Vagina (tissue), 2 donors: Measurements from ENCODE around the gene LRMDA. TPM values are rescaled to one million over a fixed set of nuclear protein-coding genes. Genes with fewer than 3 reads are reported as not detected.

Experiments
- DNase-seq, 2 donors: peaks; one replicate each; pipeline ENCODE4 v3.0.0-alpha.2; 2017; ENCODE audit errors: extremely low spot score in 2 of 2
- H3K27ac ChIP-seq: fragments of 200-600 bp; sonication (generic); one replicate; pipeline ENCODE4 v1.5.1; 2019
- H3K27me3 ChIP-seq: fragments of 200-600 bp; sonication (generic); one replicate; pipeline ENCODE4 v1.5.1; 2019
- H3K36me3 ChIP-seq, 2 donors: fragments of 200-600 bp; sonication (generic); one replicate each; pipeline ENCODE4 v1.5.1; 2017 to 2019
- H3K4me1 ChIP-seq: fragments of 200-600 bp; sonication (generic); one replicate; pipeline ENCODE4 v1.5.1; 2019
- H3K4me3 ChIP-seq, 2 donors: fragments of 200-600 bp; sonication (generic); 1 replicate in 1 of 2; 2 replicates in 1 of 2; pipeline ENCODE4 v1.5.1; 2016 to 2019
- H3K9me3 ChIP-seq: fragments of 200-600 bp; sonication (generic); one replicate; pipeline ENCODE4 v1.5.1; 2019
- POLR2A ChIP-seq, 2 donors: fragments of 450-650 bp; IDR thresholded peaks; one replicate each; pipeline ENCODE4 v1.6.1; 2017; ENCODE audit warnings: antibody characterized with exemption in 2 of 2, mild to moderate bottlenecking in 2 of 2, moderate library complexity in 2 of 2
- POLR2AphosphoS5 ChIP-seq, 2 donors: sonication (generic); formaldehyde crosslinking; IDR thresholded peaks; one replicate each; pipeline ENCODE4 v1.9.0; 2017; ENCODE audit warnings: antibody characterized with exemption in 2 of 2, mild to moderate bottlenecking in 2 of 2, low read depth in 1 of 2; ENCODE audit not compliant: insufficient read depth in 1 of 2
- intact Hi-C: fragments of 100-400 bp; cut with DNase I; formaldehyde crosslinking; loops from one replicate; pipeline ENCODE4 v1.15.1; 2023
- total RNA-seq: library from RNA; depleted of rRNA; stranded (reverse); fragments of >200 nt; gene quantifications from one replicate; pipeline ENCODE4 v1.2.3, GENCODE V29; 2016
- TF ChIP-seq, protein P1 (sequence below), 3 experiments: fragments of 450-650 bp in 2 of 3; fragments of 200-600 bp in 1 of 3; sonication (generic) in 1 of 3; IDR thresholded peaks; one replicate each; pipeline ENCODE4 v1.5.1; 2017 to 2019; ENCODE audit warnings: antibody characterized with exemption in 3 of 3, mild to moderate bottlenecking in 2 of 3, moderate library complexity in 2 of 3

Gene LRMDA
- total RNA-seq, 1 donor from 2014 or later, result 22.6 TPM

DNA sequence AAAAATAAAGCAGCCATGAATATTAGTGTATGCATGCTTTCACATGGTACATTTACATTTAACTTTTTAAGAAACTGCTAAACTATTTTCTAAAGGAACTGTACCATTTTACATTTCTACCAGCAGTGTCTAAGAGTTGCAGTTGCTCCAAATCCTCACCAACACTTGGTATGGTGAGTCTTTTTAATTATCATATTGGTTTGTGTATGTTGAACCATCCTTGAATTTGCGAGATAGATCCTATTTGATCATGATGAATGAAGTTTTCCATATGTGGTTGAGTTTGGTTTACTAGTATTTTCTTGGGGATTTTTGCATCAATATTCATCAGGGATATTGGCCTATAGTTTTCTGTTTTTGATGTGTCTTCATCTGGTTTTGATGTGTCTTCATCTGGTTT is 1057.2 kb downstream of the LRMDA start:
- H3K4me1 ChIP-seq, result no peaks in the 10 kb centered on the region
- H3K9me3 ChIP-seq, result peaks cover 5% of the 10 kb centered on the region
- intact Hi-C loops, result no loop called here
- no peak for TF ChIP-seq POLR2A (IDR thresholded peaks at IDR 0.05)
- TF ChIP-seq, protein P1, sequence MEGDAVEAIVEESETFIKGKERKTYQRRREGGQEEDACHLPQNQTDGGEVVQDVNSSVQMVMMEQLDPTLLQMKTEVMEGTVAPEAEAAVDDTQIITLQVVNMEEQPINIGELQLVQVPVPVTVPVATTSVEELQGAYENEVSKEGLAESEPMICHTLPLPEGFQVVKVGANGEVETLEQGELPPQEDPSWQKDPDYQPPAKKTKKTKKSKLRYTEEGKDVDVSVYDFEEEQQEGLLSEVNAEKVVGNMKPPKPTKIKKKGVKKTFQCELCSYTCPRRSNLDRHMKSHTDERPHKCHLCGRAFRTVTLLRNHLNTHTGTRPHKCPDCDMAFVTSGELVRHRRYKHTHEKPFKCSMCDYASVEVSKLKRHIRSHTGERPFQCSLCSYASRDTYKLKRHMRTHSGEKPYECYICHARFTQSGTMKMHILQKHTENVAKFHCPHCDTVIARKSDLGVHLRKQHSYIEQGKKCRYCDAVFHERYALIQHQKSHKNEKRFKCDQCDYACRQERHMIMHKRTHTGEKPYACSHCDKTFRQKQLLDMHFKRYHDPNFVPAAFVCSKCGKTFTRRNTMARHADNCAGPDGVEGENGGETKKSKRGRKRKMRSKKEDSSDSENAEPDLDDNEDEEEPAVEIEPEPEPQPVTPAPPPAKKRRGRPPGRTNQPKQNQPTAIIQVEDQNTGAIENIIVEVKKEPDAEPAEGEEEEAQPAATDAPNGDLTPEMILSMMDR (IDR thresholded peaks at IDR 0.05), result no peak
- no peak for TF ChIP-seq POLR2AphosphoS5 (IDR thresholded peaks at IDR 0.05; ENCODE audit: insufficient read depth in 1 of 2, low read depth in 1 of 2)
- H3K27me3 ChIP-seq, result no peaks in the 10 kb centered on the region
- H3K27ac ChIP-seq, result no peak overlapping the region
- H3K4me3 ChIP-seq, result no peak overlapping the region
- DNase-seq, result no peak
- H3K36me3 ChIP-seq, result no peaks in the 10 kb centered on the region

DNA sequence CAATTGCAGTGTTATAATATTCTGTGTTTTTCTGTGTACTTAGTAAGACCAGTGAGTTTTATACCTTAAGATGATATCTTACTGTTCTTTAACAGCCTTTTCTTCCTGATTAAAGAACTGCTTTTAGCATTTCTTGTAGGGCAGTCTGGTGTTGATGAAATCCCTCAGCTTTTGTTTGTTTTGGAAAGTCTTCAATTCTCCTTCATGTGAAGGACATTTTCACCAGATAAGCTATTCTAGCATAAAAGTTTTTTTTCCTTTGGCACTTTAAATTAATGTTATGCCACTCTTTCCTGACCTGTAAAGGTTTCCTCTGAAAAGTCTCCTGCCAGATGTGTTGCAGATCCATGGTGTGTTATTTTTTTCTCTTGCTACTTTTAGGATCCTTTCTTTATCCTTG is 1059.8 kb downstream of the LRMDA start:
- Histone ChIP-seq H3K27ac (no peak overlapping the region), H3K27me3 (no peaks in the 10 kb centered on the region), H3K36me3 (no peaks in the 10 kb centered on the region), H3K4me1 (no peaks in the 10 kb centered on the region), H3K4me3 (no peak overlapping the region), H3K9me3 (peaks cover 5% of the 10 kb centered on the region)
- TF ChIP-seq, protein P1 (IDR thresholded peaks at IDR 0.05), result no peak
- TF ChIP-seq POLR2AphosphoS5 (IDR thresholded peaks at IDR 0.05; ENCODE audit: insufficient read depth in 1 of 2, low read depth in 1 of 2) (no peak), POLR2A (IDR thresholded peaks at IDR 0.05) (no peak)
- intact Hi-C loops, result no loop called here
- no peak for DNase-seq

DNA sequence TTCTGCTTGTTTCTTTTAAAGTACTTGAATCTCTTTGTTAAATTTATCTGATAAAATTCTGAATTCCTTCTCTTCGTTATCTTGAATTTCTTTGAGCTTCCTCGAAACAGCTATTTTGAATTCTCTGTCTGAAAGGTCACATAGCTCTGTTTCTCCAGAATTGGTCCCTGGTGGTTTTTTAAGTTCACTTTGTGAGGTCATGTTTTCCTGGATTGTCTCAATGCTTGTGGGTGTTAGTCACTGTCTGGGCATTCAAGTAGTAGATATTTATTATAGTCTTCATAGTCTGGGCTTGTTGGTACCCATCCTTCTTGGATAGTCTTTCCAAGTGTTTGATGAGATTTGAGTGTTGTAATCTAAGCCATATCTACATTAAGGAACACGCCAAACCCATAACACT is 1060.6 kb downstream of the LRMDA start:
- no peak for TF ChIP-seq POLR2AphosphoS5 (IDR thresholded peaks at IDR 0.05; ENCODE audit: insufficient read depth in 1 of 2, low read depth in 1 of 2)
- TF ChIP-seq, protein P1 (IDR thresholded peaks at IDR 0.05), result no peak
- TF ChIP-seq POLR2A (IDR thresholded peaks at IDR 0.05), result no peak
- intact Hi-C loops, result no loop called here

DNA sequence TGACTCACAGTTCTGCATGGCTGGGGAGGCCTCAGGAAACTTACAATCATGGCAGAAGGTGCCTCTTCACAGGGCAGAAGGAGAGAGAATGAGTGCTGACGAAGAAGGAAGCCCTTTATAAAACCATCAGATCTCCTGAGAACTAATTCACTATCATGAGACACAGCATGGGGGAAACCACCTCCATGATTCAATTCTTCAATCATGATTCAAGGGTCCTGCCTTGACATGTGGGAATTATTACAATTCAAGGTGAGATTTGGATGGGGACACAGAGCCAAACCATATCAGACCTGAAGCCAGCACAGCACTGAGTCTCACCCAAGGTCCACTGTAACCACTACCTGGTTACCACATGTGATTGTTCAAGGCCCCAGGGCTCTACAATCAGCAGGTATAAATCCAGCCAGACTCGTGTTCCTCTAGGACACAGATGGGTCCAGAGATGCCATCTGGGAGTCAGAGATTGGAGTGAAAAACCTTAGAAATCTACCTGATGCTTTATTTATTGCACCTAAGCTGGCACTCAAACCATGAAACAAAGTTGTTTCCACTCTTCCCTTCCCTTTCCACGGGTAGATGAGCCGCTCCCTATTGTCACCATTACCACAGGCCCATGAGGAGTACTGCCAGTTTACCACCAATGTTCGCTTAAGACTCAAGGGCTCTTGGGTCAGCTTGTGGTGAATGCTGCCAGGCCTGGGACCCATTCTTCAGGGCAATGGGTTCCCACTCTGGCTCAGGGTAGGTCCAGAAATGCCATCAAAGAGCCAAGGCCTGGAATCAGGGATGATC is 1061.5 kb downstream of the LRMDA start:
- H3K4me1 ChIP-seq, result no peaks in the 10 kb centered on the region
- H3K27ac ChIP-seq, result no peak overlapping the region
- TF ChIP-seq, protein P1 (IDR thresholded peaks at IDR 0.05), result no peak
- no peak for TF ChIP-seq POLR2A (IDR thresholded peaks at IDR 0.05)
- TF ChIP-seq POLR2AphosphoS5 (IDR thresholded peaks at IDR 0.05; ENCODE audit: insufficient read depth in 1 of 2, low read depth in 1 of 2), result no peak
- DNase-seq, result no peak
- H3K27me3 ChIP-seq, result no peaks in the 10 kb centered on the region
- H3K9me3 ChIP-seq, result peaks cover 5% of the 10 kb centered on the region
- intact Hi-C loops, result no loop called here
- no peaks in the 10 kb centered on the region for H3K36me3 ChIP-seq
- H3K4me3 ChIP-seq, result no peak overlapping the region

More for the DNA sequence above, 1060.6 kb downstream of the LRMDA start:
- Histone ChIP-seq H3K36me3 (no peaks in the 10 kb centered on the region), H3K9me3 (peaks cover 5% of the 10 kb centered on the region), H3K27ac (no peak overlapping the region), H3K27me3 (no peaks in the 10 kb centered on the region), H3K4me1 (no peaks in the 10 kb centered on the region), H3K4me3 (no peak overlapping the region)
- DNase-seq, result no peak

DNA sequence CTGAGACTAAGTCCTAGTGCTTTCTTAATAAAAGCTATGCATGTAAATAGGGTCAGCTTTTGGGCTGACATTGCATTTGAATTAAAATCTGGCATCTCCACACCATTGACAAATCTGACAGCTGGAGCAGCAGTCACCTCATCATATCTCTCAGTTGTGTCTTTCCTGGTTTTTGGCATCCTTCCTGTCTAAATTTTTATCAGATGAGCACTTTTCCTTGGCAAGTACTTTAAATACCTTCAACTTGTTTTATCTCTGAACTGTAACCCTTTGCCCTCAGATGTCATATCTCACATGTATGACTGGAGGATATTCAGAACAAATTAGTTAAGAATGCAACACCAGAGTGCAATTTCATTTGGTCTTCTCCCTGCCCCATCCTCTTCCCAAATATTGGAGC is 1066.2 kb downstream of the LRMDA start:
- Histone ChIP-seq H3K36me3 (no peaks in the 10 kb centered on the region), H3K4me1 (no peaks in the 10 kb centered on the region), H3K27ac (no peak overlapping the region), H3K9me3 (no peaks in the 10 kb centered on the region), H3K4me3 (no peak overlapping the region), H3K27me3 (no peaks in the 10 kb centered on the region)
- no peak for DNase-seq
- TF ChIP-seq, protein P1 (IDR thresholded peaks at IDR 0.05), result no peak
- no peak for TF ChIP-seq POLR2A (IDR thresholded peaks at IDR 0.05)
- TF ChIP-seq POLR2AphosphoS5 (IDR thresholded peaks at IDR 0.05; ENCODE audit: insufficient read depth in 1 of 2, low read depth in 1 of 2), result no peak
- intact Hi-C loops, result no loop called here
